ENCODE results near the gene CCNI. TPM values are rescaled to one million over a fixed set of nuclear protein-coding genes. Genes with fewer than 3 reads are reported as not detected.
A peak's percentile ranks its signal among the peaks of the same experiment; 100 is the strongest.
"Not testable (repeated sequence)": the region's sequence is repeated elsewhere in the genome, so short reads cannot be mapped to it uniquely, and the experiment has no call there.

CCNI gene
- total RNA-seq, 1 experiment from 2014 or later = 240 TPM

- no peak for DNase-seq
- peaks cover 10% of the 10 kb centered on the region for H3K4me1 ChIP-seq (ENCODE audit: insufficient read depth, low read length)
- TF ChIP-seq CTCF (conservative IDR thresholded peaks at IDR 0.05) = no peak
- no peak overlapping the region for H2BK5ac ChIP-seq (ENCODE audit: insufficient read length, low read length)
- H3K23ac ChIP-seq (ENCODE audit: insufficient read length, low read depth, low read length) = no peak overlapping the region
- no peak overlapping the region for H3K4ac ChIP-seq (ENCODE audit: low read depth, low read length)
- no peak overlapping the region for H3K56ac ChIP-seq (ENCODE audit: insufficient read length, low read depth, low read length)
- H3K27me3 Mint-ChIP-seq (ENCODE audit: low read depth) = peaks cover 3% of the 10 kb centered on the region
- H2BK15ac ChIP-seq (ENCODE audit: low read depth, low read length) = no peak overlapping the region
- no peak overlapping the region for H4K8ac ChIP-seq (replicated peaks; ENCODE audit: insufficient read length, low read depth, low read length)
- H3T11ph ChIP-seq (ENCODE audit: low read length) = no peak overlapping the region
- no peak overlapping the region for H2AK5ac ChIP-seq (ENCODE audit: insufficient read length, low read length)
- H4K91ac ChIP-seq (ENCODE audit: insufficient read length, low read depth, low read length) = no peak overlapping the region
- no peak overlapping the region for H2BK12ac ChIP-seq (ENCODE audit: insufficient read length, low read depth, low read length)
- H3K36me3 Mint-ChIP-seq (ENCODE audit: insufficient read depth in 1 of 3, low read depth in 3 of 3) = peaks cover 0 to 9% (median 8%) of the 10 kb centered on the region in 3 experiments; a peak in 3 of 7 replicates
- H3K14ac ChIP-seq (ENCODE audit: insufficient read depth, low read length) = no peak overlapping the region
- peaks cover 28 to 32% of the 10 kb centered on the region in 2 experiments for H3K4me1 Mint-ChIP-seq
- peaks cover 50% of the 10 kb centered on the region for H3K79me2 ChIP-seq (ENCODE audit: insufficient read depth, low read length)
- H2AFZ ChIP-seq (ENCODE audit: low read length) = no peak overlapping the region
- WGBS (ENCODE audit: extremely low coverage, insufficient read length, low lambda C conversion rate) = no CpG with 5 or more reads among the region's 5 CpGs
- no peaks in the 10 kb centered on the region for H3K27me3 ChIP-seq (ENCODE audit: insufficient read depth, low read length)
- no peak overlapping the region for H2BK120ac ChIP-seq (ENCODE audit: low read depth, low read length, poor library complexity, severe bottlenecking)
- H4K20me1 ChIP-seq (ENCODE audit: control insufficient read depth, insufficient read depth, insufficient read length) = no peaks in the 10 kb centered on the region
- no peak overlapping the region for H3K9ac ChIP-seq (ENCODE audit: extremely low read depth, insufficient read length, low read length)
- H4K5ac ChIP-seq (ENCODE audit: insufficient read length, low read depth, low read length) = no peak overlapping the region
- H3K79me1 ChIP-seq (ENCODE audit: insufficient read depth, low read depth, low read length, poor library complexity, severe bottlenecking) = peaks cover 4% of the 10 kb centered on the region
- no peak overlapping the region for H2BK20ac ChIP-seq (ENCODE audit: low read depth, low read length, poor library complexity, severe bottlenecking)
- no peak overlapping the region for H3K18ac ChIP-seq (ENCODE audit: insufficient read length, low read depth, low read length)
- no peak overlapping the region for H3K4me2 ChIP-seq (ENCODE audit: insufficient read depth, insufficient read length, low read length)
- H3K27ac ChIP-seq (ENCODE audit: insufficient read length, low read depth, low read length) = no peak overlapping the region
- no peak overlapping the region for H3K4me3 Mint-ChIP-seq
- peaks cover 0 to 3% of the 10 kb centered on the region in 2 experiments; a peak in 1 of 5 replicates for H3K9me3 Mint-ChIP-seq
- peaks cover 12% of the 10 kb centered on the region for H3K23me2 ChIP-seq (ENCODE audit: insufficient read length, low read depth, low read length, poor library complexity, severe bottlenecking)
- no peaks in the 10 kb centered on the region for H3K9me3 ChIP-seq (ENCODE audit: control insufficient read depth, low read depth, low read length)
- no peak overlapping the region; a peak in 1 of 7 replicates for H3K27ac Mint-ChIP-seq
Measured at GRCh38 chr4:77072195-77072753, 3.5 kb downstream of the CCNI start.

GRCh38 chr4:77069514-77069913 lies 6.3 kb downstream of the CCNI start:
- not testable (repeated sequence) for H3K27ac ChIP-seq (ENCODE audit: insufficient read length, low read depth, low read length); H2BK20ac ChIP-seq (ENCODE audit: low read depth, low read length, poor library complexity, severe bottlenecking); H3K56ac ChIP-seq (ENCODE audit: insufficient read length, low read depth, low read length); H4K91ac ChIP-seq (ENCODE audit: insufficient read length, low read depth, low read length); H3K23ac ChIP-seq (ENCODE audit: insufficient read length, low read depth, low read length); H4K8ac ChIP-seq (replicated peaks; ENCODE audit: insufficient read length, low read depth, low read length); H3K14ac ChIP-seq (ENCODE audit: insufficient read depth, low read length); H3K23me2 ChIP-seq (ENCODE audit: insufficient read length, low read depth, low read length, poor library complexity, severe bottlenecking); H3K4me3 Mint-ChIP-seq; DNase-seq; H4K20me1 ChIP-seq (ENCODE audit: control insufficient read depth, insufficient read depth, insufficient read length); H4K5ac ChIP-seq (ENCODE audit: insufficient read length, low read depth, low read length); H3K27me3 ChIP-seq (ENCODE audit: insufficient read depth, low read length); H3T11ph ChIP-seq (ENCODE audit: low read length); H2BK15ac ChIP-seq (ENCODE audit: low read depth, low read length); H3K18ac ChIP-seq (ENCODE audit: insufficient read length, low read depth, low read length); H2AFZ ChIP-seq (ENCODE audit: low read length); H3K9ac ChIP-seq (ENCODE audit: extremely low read depth, insufficient read length, low read length); H3K4ac ChIP-seq (ENCODE audit: low read depth, low read length); H3K27me3 Mint-ChIP-seq (ENCODE audit: low read depth); H2BK120ac ChIP-seq (ENCODE audit: low read depth, low read length, poor library complexity, severe bottlenecking); H2AK5ac ChIP-seq (ENCODE audit: insufficient read length, low read length); H3K9me3 ChIP-seq (ENCODE audit: control insufficient read depth, low read depth, low read length); H3K4me1 ChIP-seq (ENCODE audit: insufficient read depth, low read length); H3K4me2 ChIP-seq (ENCODE audit: insufficient read depth, insufficient read length, low read length); H3K9me3 Mint-ChIP-seq; H2BK12ac ChIP-seq (ENCODE audit: insufficient read length, low read depth, low read length); H2BK5ac ChIP-seq (ENCODE audit: insufficient read length, low read length)
- Mint-ChIP-seq H3K4me1 (peaks cover 20 to 21% of the 10 kb centered on the region in 2 experiments), H3K27ac (peak overlapping the region; percentile 0 to 47 (median 4); a peak in 2 of 7 replicates), H3K36me3 (ENCODE audit: insufficient read depth in 1 of 3, low read depth in 3 of 3) (peaks cover 4 to 25% (median 19%) of the 10 kb centered on the region in 3 experiments; a peak in 6 of 7 replicates)
- peaks cover 48% of the 10 kb centered on the region for H3K79me2 ChIP-seq (ENCODE audit: insufficient read depth, low read length)
- WGBS (ENCODE audit: extremely low coverage, insufficient read length, low lambda C conversion rate) = no CpG with 5 or more reads among the region's 3 CpGs
- peaks cover 12% of the 10 kb centered on the region for H3K79me1 ChIP-seq (ENCODE audit: insufficient read depth, low read depth, low read length, poor library complexity, severe bottlenecking)
